ENCODE measurements around the gene ASS1. TPM values are rescaled to one million over a fixed set of nuclear protein-coding genes. Genes with fewer than 3 reads are reported as not detected.

The ASS1 gene
- total RNA-seq, 3 donors from 2014 or later (not counting 1 experiment from before 2014, with no cell fraction given): 1.3 TPM; not detected in 2

DNA sequence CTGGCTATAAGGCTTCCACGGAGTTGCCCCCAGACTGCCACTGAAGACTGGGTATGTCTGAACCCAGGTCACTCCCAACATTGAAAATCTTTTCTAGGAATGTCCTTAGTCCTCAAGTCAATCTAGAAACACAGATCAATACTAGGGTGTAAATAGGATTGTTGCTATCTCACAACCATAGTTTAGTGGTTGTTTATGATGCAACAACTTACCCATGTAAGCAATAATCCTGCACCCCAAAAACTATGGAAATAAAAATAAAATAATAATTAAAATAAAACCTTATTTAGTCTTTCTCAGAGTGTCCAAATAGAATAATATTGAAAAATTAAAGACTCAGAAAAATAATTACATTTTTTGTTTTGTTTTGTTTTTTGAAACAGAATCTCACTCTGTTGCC is 68.3 kb downstream of the ASS1 start:
- TF ChIP-seq, protein P1, sequence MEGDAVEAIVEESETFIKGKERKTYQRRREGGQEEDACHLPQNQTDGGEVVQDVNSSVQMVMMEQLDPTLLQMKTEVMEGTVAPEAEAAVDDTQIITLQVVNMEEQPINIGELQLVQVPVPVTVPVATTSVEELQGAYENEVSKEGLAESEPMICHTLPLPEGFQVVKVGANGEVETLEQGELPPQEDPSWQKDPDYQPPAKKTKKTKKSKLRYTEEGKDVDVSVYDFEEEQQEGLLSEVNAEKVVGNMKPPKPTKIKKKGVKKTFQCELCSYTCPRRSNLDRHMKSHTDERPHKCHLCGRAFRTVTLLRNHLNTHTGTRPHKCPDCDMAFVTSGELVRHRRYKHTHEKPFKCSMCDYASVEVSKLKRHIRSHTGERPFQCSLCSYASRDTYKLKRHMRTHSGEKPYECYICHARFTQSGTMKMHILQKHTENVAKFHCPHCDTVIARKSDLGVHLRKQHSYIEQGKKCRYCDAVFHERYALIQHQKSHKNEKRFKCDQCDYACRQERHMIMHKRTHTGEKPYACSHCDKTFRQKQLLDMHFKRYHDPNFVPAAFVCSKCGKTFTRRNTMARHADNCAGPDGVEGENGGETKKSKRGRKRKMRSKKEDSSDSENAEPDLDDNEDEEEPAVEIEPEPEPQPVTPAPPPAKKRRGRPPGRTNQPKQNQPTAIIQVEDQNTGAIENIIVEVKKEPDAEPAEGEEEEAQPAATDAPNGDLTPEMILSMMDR (IDR thresholded peaks at IDR 0.05): no peak
- H3K9me3 Mint-ChIP-seq: no peaks in the 10 kb centered on the region
- Histone ChIP-seq H3K27me3 (ENCODE audit: control insufficient read depth, insufficient read depth, low read length) (peaks cover 3% of the 10 kb centered on the region), H3K4me1 (ENCODE audit: control insufficient read depth, insufficient read depth, low read length) (no peaks in the 10 kb centered on the region), H3K9me3 (ENCODE audit: control insufficient read depth, insufficient read depth, low read length) (peaks cover 7% of the 10 kb centered on the region), H3K36me3 (ENCODE audit: control insufficient read depth, insufficient read depth, low read length) (no peaks in the 10 kb centered on the region), H3K4me3 (ENCODE audit: low read length) (no peak overlapping the region), H3K27ac (ENCODE audit: low read length) (no peak overlapping the region)
- DNase-seq: no peak
- intact Hi-C loops (cut with micrococcal nuclease): no loop called here
- 88% methylated on average over 1 of the region's 1 CpG for WGBS (ENCODE audit: insufficient coverage)
- peaks cover 7 to 14% of the 10 kb centered on the region in 2 donors for H3K27me3 Mint-ChIP-seq (ENCODE audit: low read depth in 2 of 2)
- no peak for ATAC-seq
- no peak overlapping the region for H3K4me3 Mint-ChIP-seq
- H3K4me1 Mint-ChIP-seq: no peaks in the 10 kb centered on the region
- H3K27ac Mint-ChIP-seq: no peak overlapping the region
- no peaks in the 10 kb centered on the region for H3K36me3 Mint-ChIP-seq

DNA sequence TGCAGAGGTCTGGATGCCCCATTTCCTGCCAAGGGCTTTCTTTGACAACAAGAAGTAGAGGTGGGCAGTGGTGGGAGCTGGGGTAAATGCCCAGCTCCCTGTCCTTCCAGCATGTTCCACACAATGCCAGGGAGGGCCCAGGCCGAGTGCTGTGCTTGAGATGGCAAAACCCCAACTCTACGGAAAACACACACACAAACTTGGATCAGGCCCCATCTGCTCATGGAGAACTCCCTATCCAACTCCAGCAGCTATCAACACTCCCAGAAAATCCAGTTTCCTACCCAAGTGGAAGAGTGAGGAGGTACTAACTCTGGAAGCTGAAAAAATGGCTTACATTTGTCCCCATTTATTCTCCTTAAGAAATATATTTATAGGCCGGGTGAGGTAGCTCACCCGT is 73.5 kb downstream of the ASS1 start:
- Histone ChIP-seq H3K27ac (ENCODE audit: low read length) (no peak overlapping the region), H3K4me1 (ENCODE audit: control insufficient read depth, insufficient read depth, low read length) (no peaks in the 10 kb centered on the region), H3K9me3 (ENCODE audit: control insufficient read depth, insufficient read depth, low read length) (no peaks in the 10 kb centered on the region), H3K27me3 (ENCODE audit: control insufficient read depth, insufficient read depth, low read length) (no peaks in the 10 kb centered on the region), H3K4me3 (ENCODE audit: low read length) (no peak overlapping the region), H3K36me3 (ENCODE audit: control insufficient read depth, insufficient read depth, low read length) (no peaks in the 10 kb centered on the region)
- TF ChIP-seq, protein P1 (IDR thresholded peaks at IDR 0.05): no peak
- Mint-ChIP-seq H3K27me3 (ENCODE audit: low read depth in 2 of 2) (peaks cover 2 to 7% of the 10 kb centered on the region in 2 donors), H3K4me3 (no peak overlapping the region), H3K36me3 (no peaks in the 10 kb centered on the region), H3K27ac (no peak overlapping the region), H3K9me3 (no peaks in the 10 kb centered on the region), H3K4me1 (no peaks in the 10 kb centered on the region)
- DNase-seq (no peak), ATAC-seq (no peak)
- intact Hi-C loops (cut with micrococcal nuclease): no loop called here
- 100% methylated on average over 2 of the region's 4 CpGs for WGBS (ENCODE audit: insufficient coverage)

DNA sequence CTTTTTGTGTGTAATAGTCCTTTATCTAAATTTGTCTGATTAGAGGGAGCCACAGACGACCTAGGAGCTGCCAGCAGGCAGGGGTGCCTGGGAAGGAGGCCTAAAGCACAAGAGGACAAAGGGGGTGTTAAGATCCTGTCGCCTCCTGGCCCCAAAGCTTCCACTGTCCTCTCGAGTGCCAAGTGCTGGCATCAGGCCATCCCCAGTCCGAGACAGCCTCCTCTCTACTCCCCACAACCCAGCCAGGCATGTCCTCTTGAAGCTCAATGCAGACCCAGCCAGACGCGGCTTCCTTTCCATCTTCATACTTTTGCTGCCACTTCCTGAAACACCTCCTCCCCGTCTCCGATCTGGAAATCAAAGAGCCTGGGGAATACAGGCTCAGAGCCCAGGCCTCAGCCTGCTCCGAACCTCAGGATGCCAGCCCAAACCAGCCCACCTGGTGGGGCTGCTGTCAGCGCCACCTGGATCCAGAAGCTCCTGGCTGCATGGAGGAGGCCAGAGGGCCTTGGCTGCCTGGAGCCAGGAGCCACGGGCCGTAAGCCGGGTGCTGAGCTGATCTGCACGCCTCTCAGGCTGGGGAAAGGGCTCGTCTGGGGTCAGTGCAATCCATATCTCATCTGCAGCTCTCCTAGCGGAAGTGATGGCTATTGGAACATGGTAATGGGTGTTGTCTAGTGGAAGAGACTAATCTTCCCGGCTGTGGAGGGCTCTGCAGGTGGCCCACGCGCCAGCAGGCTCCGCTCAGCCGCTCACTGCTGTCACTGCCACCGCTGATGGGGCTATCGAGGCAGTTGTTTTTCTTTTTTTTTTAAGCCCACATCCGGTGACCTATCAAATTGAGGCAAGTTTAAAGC is 74.4 kb downstream of the ASS1 start:
- Histone ChIP-seq H3K27ac (ENCODE audit: low read length) (no peak overlapping the region), H3K4me1 (ENCODE audit: control insufficient read depth, insufficient read depth, low read length) (no peaks in the 10 kb centered on the region), H3K4me3 (ENCODE audit: low read length) (no peak overlapping the region), H3K9me3 (ENCODE audit: control insufficient read depth, insufficient read depth, low read length) (no peaks in the 10 kb centered on the region), H3K36me3 (ENCODE audit: control insufficient read depth, insufficient read depth, low read length) (no peaks in the 10 kb centered on the region), H3K27me3 (ENCODE audit: control insufficient read depth, insufficient read depth, low read length) (no peaks in the 10 kb centered on the region)
- intact Hi-C loops (cut with micrococcal nuclease): no loop called here
- DNase-seq (no peak), ATAC-seq (no peak)
- Mint-ChIP-seq H3K27me3 (ENCODE audit: low read depth in 2 of 2) (peaks cover 2 to 7% of the 10 kb centered on the region in 2 donors), H3K27ac (no peak overlapping the region), H3K4me3 (no peak overlapping the region), H3K4me1 (no peaks in the 10 kb centered on the region), H3K9me3 (no peaks in the 10 kb centered on the region), H3K36me3 (no peaks in the 10 kb centered on the region)
- 75% methylated on average over 24 of the region's 24 CpGs for WGBS (ENCODE audit: insufficient coverage)
- TF ChIP-seq, protein P1 (IDR thresholded peaks at IDR 0.05): no peak
